HEK293T (cell line): ENCODE data around the gene BUB3.

ENCODE experiments used
- ARNT ChIP-seq: fragments of 450-650 bp; IDR thresholded peaks from 2 replicates; pipeline ENCODE4 v1.6.1; 2017; ENCODE audit warnings: mild to moderate bottlenecking
- BHLHE40 ChIP-seq: fragments of 450-650 bp; IDR thresholded peaks from 2 replicates; pipeline ENCODE4 v1.6.1; 2016; ENCODE audit warnings: mild to moderate bottlenecking, moderate library complexity, borderline replicate concordance
- CTBP1 ChIP-seq: fragments of 450-650 bp; IDR thresholded peaks from 2 replicates; pipeline ENCODE4 v1.6.1; 2016; ENCODE audit warnings: borderline replicate concordance
- ELF4 ChIP-seq: fragments of 450-650 bp; IDR thresholded peaks from 2 replicates; pipeline ENCODE4 v1.6.1; 2017; ENCODE audit warnings: antibody characterized with exemption
- FOXA1 ChIP-seq: fragments of 450-650 bp; IDR thresholded peaks from 2 replicates; pipeline ENCODE4 v1.6.1; 2016; ENCODE audit warnings: mild to moderate bottlenecking
- FOXK2 ChIP-seq: fragments of 450-650 bp; IDR thresholded peaks from 2 replicates; pipeline ENCODE4 v1.6.1; 2016; ENCODE audit warnings: mild to moderate bottlenecking
- FOXM1 ChIP-seq: fragments of 450-650 bp; IDR thresholded peaks from 2 replicates; pipeline ENCODE4 v1.6.1; 2017; ENCODE audit warnings: mild to moderate bottlenecking, borderline replicate concordance
- HDGF ChIP-seq: fragments of 450-650 bp; IDR thresholded peaks from 2 replicates; pipeline ENCODE4 v1.6.1; 2017; ENCODE audit warnings: antibody characterized with exemption, borderline replicate concordance
- L3MBTL2 ChIP-seq: fragments of 450-650 bp; conservative IDR thresholded peaks from 2 replicates; pipeline ENCODE4 v1.6.1; 2016; ENCODE audit warnings: mild to moderate bottlenecking
- SP1 ChIP-seq: fragments of 450-650 bp; IDR thresholded peaks from 2 replicates; pipeline ENCODE4 v1.6.1; 2017
- SUZ12 ChIP-seq: fragments of 450-650 bp; IDR thresholded peaks from 2 replicates; pipeline ENCODE4 v1.6.1; 2016; ENCODE audit warnings: mild to moderate bottlenecking
- TARDBP ChIP-seq: fragments of 450-650 bp; IDR thresholded peaks from 2 replicates; pipeline ENCODE4 v1.6.1; 2016
- ZNF384 ChIP-seq: fragments of 450-650 bp; IDR thresholded peaks from 2 replicates; pipeline ENCODE4 v1.6.1; 2016
- TF ChIP-seq, protein P1 (sequence below): fragments of 450-650 bp; IDR thresholded peaks from 2 replicates; pipeline ENCODE4 v1.6.1; 2016

GRCh38 chr10:123183724-123184123, 29.5 kb downstream of the BUB3 start:
- TF ChIP-seq FOXA1 (no peak), ELF4 (no peak), SP1 (no peak), ARNT (no peak), FOXK2 (no peak), FOXM1 (no peak), L3MBTL2 (no peak), HDGF (no peak), TARDBP (no peak), SUZ12 (no peak), BHLHE40 (no peak), CTBP1 (no peak), ZNF384 (no peak)
- TF ChIP-seq, protein P1, sequence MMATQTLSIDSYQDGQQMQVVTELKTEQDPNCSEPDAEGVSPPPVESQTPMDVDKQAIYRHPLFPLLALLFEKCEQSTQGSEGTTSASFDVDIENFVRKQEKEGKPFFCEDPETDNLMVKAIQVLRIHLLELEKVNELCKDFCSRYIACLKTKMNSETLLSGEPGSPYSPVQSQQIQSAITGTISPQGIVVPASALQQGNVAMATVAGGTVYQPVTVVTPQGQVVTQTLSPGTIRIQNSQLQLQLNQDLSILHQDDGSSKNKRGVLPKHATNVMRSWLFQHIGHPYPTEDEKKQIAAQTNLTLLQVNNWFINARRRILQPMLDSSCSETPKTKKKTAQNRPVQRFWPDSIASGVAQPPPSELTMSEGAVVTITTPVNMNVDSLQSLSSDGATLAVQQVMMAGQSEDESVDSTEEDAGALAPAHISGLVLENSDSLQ: no peak
